Liver (tissue), 3 donors: ENCODE data around the gene CHDH.

Source experiments
- GABPA ChIP-seq, 2 donors: IDR thresholded peaks in 1 of 2; conservative IDR thresholded peaks in 1 of 2; 2 replicates each; pipeline ENCODE4 v1.6.1; 2016; ENCODE audit warnings: antibody characterized with exemption in 2 of 2, mild to moderate bottlenecking in 1 of 2, moderate library complexity in 1 of 2
- HNF4G ChIP-seq: IDR thresholded peaks from 2 replicates; pipeline ENCODE4 v1.6.1; 2016; ENCODE audit warnings: antibody characterized with exemption
- JUND ChIP-seq, 2 donors: IDR thresholded peaks; 2 replicates each; pipeline ENCODE4 v1.6.1; 2016; ENCODE audit warnings: antibody characterized with exemption in 2 of 2
- MAX ChIP-seq: IDR thresholded peaks from 2 replicates; pipeline ENCODE4 v1.6.1; 2016; ENCODE audit warnings: antibody characterized with exemption
- RAD21 ChIP-seq, 2 donors: IDR thresholded peaks; 2 replicates each; pipeline ENCODE4 v1.6.1; 2016; ENCODE audit warnings: antibody characterized with exemption in 2 of 2, mild to moderate bottlenecking in 2 of 2
- YY1 ChIP-seq: IDR thresholded peaks from 2 replicates; pipeline ENCODE4 v1.6.1; 2016; ENCODE audit warnings: antibody characterized with exemption, mild to moderate bottlenecking
- ZBTB33 ChIP-seq: IDR thresholded peaks from 2 replicates; pipeline ENCODE4 v1.6.1; 2016; ENCODE audit warnings: antibody characterized with exemption
- TF ChIP-seq, protein P1 (sequence below): fragments of 150-350 bp; IDR thresholded peaks from 2 replicates; pipeline ENCODE4 v1.5.1; 2017; ENCODE audit warnings: improper control_type of control experiment, low read depth, low read length; ENCODE audit not compliant: missing input control
- TF ChIP-seq, protein P2 (sequence below): IDR thresholded peaks from 2 replicates; pipeline ENCODE4 v1.6.1; 2016; ENCODE audit warnings: antibody characterized with exemption
- TF ChIP-seq, protein P3 (sequence below): IDR thresholded peaks from 2 replicates; pipeline ENCODE4 v1.6.1; 2016; ENCODE audit warnings: antibody characterized with exemption, mild to moderate bottlenecking
- donor health status: healthy.
- donor health status: healthy.

DNA sequence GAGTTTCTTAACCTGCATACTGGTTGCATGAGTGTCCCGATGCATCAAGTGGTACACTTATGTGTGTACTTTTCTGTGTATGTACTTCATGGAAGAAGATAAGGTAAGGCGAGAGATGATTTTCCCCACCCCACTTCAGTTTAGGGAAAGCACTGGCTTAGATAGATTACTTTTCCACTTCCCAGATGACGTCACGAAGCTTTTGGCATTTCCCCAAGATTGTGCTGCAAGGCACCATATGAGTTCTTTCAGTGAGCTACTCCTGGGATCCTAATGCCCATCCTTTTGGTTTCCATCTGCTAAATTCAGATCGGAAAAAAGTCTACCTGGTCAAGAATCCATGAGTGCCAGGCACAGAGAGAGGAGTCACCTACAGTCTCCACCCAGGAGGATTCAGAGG, 4.7 kb upstream of the CHDH start:
- TF ChIP-seq RAD21 (IDR thresholded peaks at IDR 0.05), result no peak
- TF ChIP-seq, protein P1, sequence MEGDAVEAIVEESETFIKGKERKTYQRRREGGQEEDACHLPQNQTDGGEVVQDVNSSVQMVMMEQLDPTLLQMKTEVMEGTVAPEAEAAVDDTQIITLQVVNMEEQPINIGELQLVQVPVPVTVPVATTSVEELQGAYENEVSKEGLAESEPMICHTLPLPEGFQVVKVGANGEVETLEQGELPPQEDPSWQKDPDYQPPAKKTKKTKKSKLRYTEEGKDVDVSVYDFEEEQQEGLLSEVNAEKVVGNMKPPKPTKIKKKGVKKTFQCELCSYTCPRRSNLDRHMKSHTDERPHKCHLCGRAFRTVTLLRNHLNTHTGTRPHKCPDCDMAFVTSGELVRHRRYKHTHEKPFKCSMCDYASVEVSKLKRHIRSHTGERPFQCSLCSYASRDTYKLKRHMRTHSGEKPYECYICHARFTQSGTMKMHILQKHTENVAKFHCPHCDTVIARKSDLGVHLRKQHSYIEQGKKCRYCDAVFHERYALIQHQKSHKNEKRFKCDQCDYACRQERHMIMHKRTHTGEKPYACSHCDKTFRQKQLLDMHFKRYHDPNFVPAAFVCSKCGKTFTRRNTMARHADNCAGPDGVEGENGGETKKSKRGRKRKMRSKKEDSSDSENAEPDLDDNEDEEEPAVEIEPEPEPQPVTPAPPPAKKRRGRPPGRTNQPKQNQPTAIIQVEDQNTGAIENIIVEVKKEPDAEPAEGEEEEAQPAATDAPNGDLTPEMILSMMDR, result no peak
- TF ChIP-seq ZBTB33, result no peak
- TF ChIP-seq JUND (IDR thresholded peaks at IDR 0.05), result no peak
- TF ChIP-seq MAX, result no peak
- TF ChIP-seq, protein P2, sequence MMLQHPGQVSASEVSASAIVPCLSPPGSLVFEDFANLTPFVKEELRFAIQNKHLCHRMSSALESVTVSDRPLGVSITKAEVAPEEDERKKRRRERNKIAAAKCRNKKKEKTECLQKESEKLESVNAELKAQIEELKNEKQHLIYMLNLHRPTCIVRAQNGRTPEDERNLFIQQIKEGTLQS, result no peak
- no peak for TF ChIP-seq HNF4G
- no peak for TF ChIP-seq GABPA (IDR thresholded peaks at IDR 0.05 in 1 of 2, conservative IDR thresholded peaks at IDR 0.05 in 1 of 2)
- TF ChIP-seq, protein P3, sequence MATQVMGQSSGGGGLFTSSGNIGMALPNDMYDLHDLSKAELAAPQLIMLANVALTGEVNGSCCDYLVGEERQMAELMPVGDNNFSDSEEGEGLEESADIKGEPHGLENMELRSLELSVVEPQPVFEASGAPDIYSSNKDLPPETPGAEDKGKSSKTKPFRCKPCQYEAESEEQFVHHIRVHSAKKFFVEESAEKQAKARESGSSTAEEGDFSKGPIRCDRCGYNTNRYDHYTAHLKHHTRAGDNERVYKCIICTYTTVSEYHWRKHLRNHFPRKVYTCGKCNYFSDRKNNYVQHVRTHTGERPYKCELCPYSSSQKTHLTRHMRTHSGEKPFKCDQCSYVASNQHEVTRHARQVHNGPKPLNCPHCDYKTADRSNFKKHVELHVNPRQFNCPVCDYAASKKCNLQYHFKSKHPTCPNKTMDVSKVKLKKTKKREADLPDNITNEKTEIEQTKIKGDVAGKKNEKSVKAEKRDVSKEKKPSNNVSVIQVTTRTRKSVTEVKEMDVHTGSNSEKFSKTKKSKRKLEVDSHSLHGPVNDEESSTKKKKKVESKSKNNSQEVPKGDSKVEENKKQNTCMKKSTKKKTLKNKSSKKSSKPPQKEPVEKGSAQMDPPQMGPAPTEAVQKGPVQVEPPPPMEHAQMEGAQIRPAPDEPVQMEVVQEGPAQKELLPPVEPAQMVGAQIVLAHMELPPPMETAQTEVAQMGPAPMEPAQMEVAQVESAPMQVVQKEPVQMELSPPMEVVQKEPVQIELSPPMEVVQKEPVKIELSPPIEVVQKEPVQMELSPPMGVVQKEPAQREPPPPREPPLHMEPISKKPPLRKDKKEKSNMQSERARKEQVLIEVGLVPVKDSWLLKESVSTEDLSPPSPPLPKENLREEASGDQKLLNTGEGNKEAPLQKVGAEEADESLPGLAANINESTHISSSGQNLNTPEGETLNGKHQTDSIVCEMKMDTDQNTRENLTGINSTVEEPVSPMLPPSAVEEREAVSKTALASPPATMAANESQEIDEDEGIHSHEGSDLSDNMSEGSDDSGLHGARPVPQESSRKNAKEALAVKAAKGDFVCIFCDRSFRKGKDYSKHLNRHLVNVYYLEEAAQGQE, result no peak
- no peak for TF ChIP-seq YY1
